ENCODE measurements around the gene CLEC1B.
"Not testable (repeated sequence)": the region's sequence is repeated elsewhere in the genome, so short reads cannot be mapped to it uniquely, and the experiment has no call there.

CLEC1B gene

GRCh38 chr12:9971181-9971580 is 27.7 kb downstream of the CLEC1B start, which contains the start of gene CLEC12A:
Gene CLEC12A (plus strand): TSS chr12:9971409. CDS start chr12:9971597, 188 bp downstream.
- peaks cover 0 to 66% (median 0%) of the 10 kb centered on the region in 10 experiments; a peak in 8 of 20 replicates for H3K4me1 ChIP-seq
- peaks cover 12 to 38% (median 16%) of the 10 kb centered on the region in 11 experiments for H3K9me3 ChIP-seq (replicated peaks in 1 of 11)
- no peaks in the 10 kb centered on the region for H4K20me1 ChIP-seq
- peak within 1 kb of the TSS in 5 of 11 experiments; percentile 63 to 75 (median 65); a peak in 9 of 22 replicates for H3K27ac ChIP-seq
- peak within 1 kb of the TSS in 4 of 11 experiments; percentile 49 to 75 (median 64); a peak in 6 of 22 replicates for H3K9ac ChIP-seq
- TF ChIP-seq Cebpa-rat (IDR thresholded peaks at IDR 0.05): no peak
- H3K36me3 ChIP-seq: peaks cover 0 to 39% (median 0%) of the 10 kb centered on the region in 11 experiments; a peak in 6 of 22 replicates
- peak within 1 kb of the TSS in 4 of 10 experiments; percentile 28 to 57 (median 52); a peak in 7 of 20 replicates for H3K4me3 ChIP-seq
- peak within 1 kb of the TSS in 4 of 11 experiments; percentile 46 to 84 (median 66); a peak in 8 of 22 replicates for H3K4me2 ChIP-seq
- H3K27me3 ChIP-seq: no peaks in the 10 kb centered on the region

GRCh38 chr12:9969673-9970072 is 29.2 kb downstream of the CLEC1B start:
- no peak overlapping the region for H3K4me3 ChIP-seq
- no peaks in the 10 kb centered on the region for H4K20me1 ChIP-seq
- TF ChIP-seq Cebpa-rat (IDR thresholded peaks at IDR 0.05): no peak
- H3K4me1 ChIP-seq: peaks cover 0 to 66% (median 2%) of the 10 kb centered on the region in 10 experiments; a peak in 9 of 20 replicates
- no peak overlapping the region for H3K9ac ChIP-seq
- H3K9me3 ChIP-seq (replicated peaks in 1 of 11): peaks cover 0 to 23% (median under 1%) of the 10 kb centered on the region in 11 experiments; a peak in 10 of 22 replicates
- H3K27me3 ChIP-seq: no peaks in the 10 kb centered on the region
- H3K36me3 ChIP-seq: peaks cover 0 to 24% (median 0%) of the 10 kb centered on the region in 11 experiments; a peak in 5 of 22 replicates
- H3K27ac ChIP-seq: no peak overlapping the region
- peak overlapping the region in 1 of 11 experiments; percentile 71; a peak in 1 of 22 replicates for H3K4me2 ChIP-seq

- Histone ChIP-seq H3K9ac (no peak overlapping the region), H3K9me3 (replicated peaks in 1 of 11) (no peaks in the 10 kb centered on the region), H3K4me3 (no peak overlapping the region), H3K4me1 (peaks cover 14 to 76% (median 28%) of the 10 kb centered on the region in 10 experiments), H3K36me3 (no peaks in the 10 kb centered on the region), H4K20me1 (no peaks in the 10 kb centered on the region), H3K27me3 (no peaks in the 10 kb centered on the region), H3K4me2 (peak overlapping the region in 3 of 11 experiments; percentile 7 to 65 (median 64); a peak in 4 of 22 replicates), H3K27ac (peak overlapping the region in 1 of 11 experiments; percentile 84; a peak in 2 of 22 replicates)
- no peak for TF ChIP-seq Cebpa-rat (IDR thresholded peaks at IDR 0.05)
These were observed 37.0 kb downstream of the CLEC1B start for GRCh38 chr12:9961901-9962300.

GRCh38 chr12:9961106-9961505 is 37.8 kb downstream of the CLEC1B start:
- Histone ChIP-seq H4K20me1 (no peaks in the 10 kb centered on the region), H3K36me3 (no peaks in the 10 kb centered on the region), H3K27ac (peak overlapping the region in 6 of 11 experiments; percentile 26 to 84 (median 62); a peak in 11 of 22 replicates), H3K4me1 (peaks cover 14 to 79% (median 28%) of the 10 kb centered on the region in 10 experiments), H3K27me3 (no peaks in the 10 kb centered on the region), H3K4me2 (peak overlapping the region in 6 of 11 experiments; percentile 33 to 80 (median 64); a peak in 11 of 22 replicates), H3K4me3 (no peak overlapping the region), H3K9me3 (replicated peaks in 1 of 11) (no peaks in the 10 kb centered on the region), H3K9ac (peak overlapping the region in 3 of 11 experiments; percentile 45 to 64 (median 63); a peak in 7 of 22 replicates)
- no peak for TF ChIP-seq Cebpa-rat (IDR thresholded peaks at IDR 0.05)

GRCh38 chr12:9960590-9960989 is 38.3 kb downstream of the CLEC1B start:
- H3K9me3 ChIP-seq (replicated peaks in 1 of 11): no peaks in the 10 kb centered on the region
- peak overlapping the region in 6 of 11 experiments; percentile 26 to 84 (median 62); a peak in 11 of 22 replicates for H3K27ac ChIP-seq
- H3K27me3 ChIP-seq: no peaks in the 10 kb centered on the region
- peaks cover 14 to 84% (median 28%) of the 10 kb centered on the region in 10 experiments for H3K4me1 ChIP-seq
- H3K4me2 ChIP-seq: peak overlapping the region in 6 of 11 experiments; percentile 33 to 80 (median 64); a peak in 12 of 22 replicates
- no peak overlapping the region for H3K4me3 ChIP-seq
- TF ChIP-seq Cebpa-rat (IDR thresholded peaks at IDR 0.05): no peak
- H3K9ac ChIP-seq: peak overlapping the region in 4 of 11 experiments; percentile 1 to 64 (median 54); a peak in 7 of 22 replicates
- no peaks in the 10 kb centered on the region for H3K36me3 ChIP-seq
- no peaks in the 10 kb centered on the region for H4K20me1 ChIP-seq

GRCh38 chr12:9957834-9958233 is 41.1 kb downstream of the CLEC1B start:
- Histone ChIP-seq H3K27ac (peak overlapping the region in 1 of 11 experiments; percentile 25; a peak in 1 of 22 replicates), H3K36me3 (no peaks in the 10 kb centered on the region), H3K27me3 (no peaks in the 10 kb centered on the region), H3K4me2 (peak overlapping the region; percentile 46 to 71 (median 65)), H3K9ac (no peak overlapping the region), H3K4me1 (peaks cover 14 to 83% (median 25%) of the 10 kb centered on the region in 10 experiments), H4K20me1 (no peaks in the 10 kb centered on the region), H3K9me3 (replicated peaks in 1 of 11) (no peaks in the 10 kb centered on the region; a peak in 1 of 22 replicates), H3K4me3 (no peak overlapping the region)
- TF ChIP-seq Cebpa-rat (IDR thresholded peaks at IDR 0.05): no peak

- H3K4me1 ChIP-seq: peaks cover 22 to 77% (median 48%) of the 10 kb centered on the region in 10 experiments
- H3K9me3 ChIP-seq (replicated peaks in 1 of 11): peaks cover 0 to 11% (median 0%) of the 10 kb centered on the region in 11 experiments; a peak in 3 of 22 replicates
- H3K36me3 ChIP-seq, H3K4me2 ChIP-seq, H3K27me3 ChIP-seq, H3K9ac ChIP-seq, H3K4me3 ChIP-seq, H3K27ac ChIP-seq, H4K20me1 ChIP-seq: not testable (repeated sequence)
These were observed 45.8 kb downstream of the CLEC1B start for GRCh38 chr12:9952954-9953729.

GRCh38 chr12:9951026-9951675 is 47.8 kb downstream of the CLEC1B start:
- TF ChIP-seq Cebpa-rat (IDR thresholded peaks at IDR 0.05): no peak
- Histone ChIP-seq H3K9ac (peak overlapping the region in 5 of 11 experiments; percentile 28 to 71 (median 58); a peak in 9 of 22 replicates), H3K4me3 (peak overlapping the region in 5 of 10 experiments; percentile 10 to 54 (median 46); a peak in 10 of 20 replicates), H3K36me3 (no peaks in the 10 kb centered on the region), H3K4me2 (peak overlapping the region; percentile 54 to 84 (median 73)), H3K27ac (peak overlapping the region in 8 of 11 experiments; percentile 44 to 85 (median 72); a peak in 15 of 22 replicates), H3K27me3 (no peaks in the 10 kb centered on the region), H3K9me3 (replicated peaks in 1 of 11) (peaks cover 0 to 16% (median 0%) of the 10 kb centered on the region in 11 experiments; a peak in 3 of 22 replicates), H3K4me1 (peaks cover 13 to 78% (median 46%) of the 10 kb centered on the region in 10 experiments), H4K20me1 (no peaks in the 10 kb centered on the region)
